ENCODE results near the gene IKZF3. TPM values are rescaled to one million over a fixed set of nuclear protein-coding genes. Genes with fewer than 3 reads are reported as not detected.
"Not testable (repeated sequence)": the region's sequence is repeated elsewhere in the genome, so short reads cannot be mapped to it uniquely, and the experiment has no call there.

Gene IKZF3
- polyA plus RNA-seq, 1 of the 3 experiments (the other 2 are of a cell fraction) = not detected

DNA sequence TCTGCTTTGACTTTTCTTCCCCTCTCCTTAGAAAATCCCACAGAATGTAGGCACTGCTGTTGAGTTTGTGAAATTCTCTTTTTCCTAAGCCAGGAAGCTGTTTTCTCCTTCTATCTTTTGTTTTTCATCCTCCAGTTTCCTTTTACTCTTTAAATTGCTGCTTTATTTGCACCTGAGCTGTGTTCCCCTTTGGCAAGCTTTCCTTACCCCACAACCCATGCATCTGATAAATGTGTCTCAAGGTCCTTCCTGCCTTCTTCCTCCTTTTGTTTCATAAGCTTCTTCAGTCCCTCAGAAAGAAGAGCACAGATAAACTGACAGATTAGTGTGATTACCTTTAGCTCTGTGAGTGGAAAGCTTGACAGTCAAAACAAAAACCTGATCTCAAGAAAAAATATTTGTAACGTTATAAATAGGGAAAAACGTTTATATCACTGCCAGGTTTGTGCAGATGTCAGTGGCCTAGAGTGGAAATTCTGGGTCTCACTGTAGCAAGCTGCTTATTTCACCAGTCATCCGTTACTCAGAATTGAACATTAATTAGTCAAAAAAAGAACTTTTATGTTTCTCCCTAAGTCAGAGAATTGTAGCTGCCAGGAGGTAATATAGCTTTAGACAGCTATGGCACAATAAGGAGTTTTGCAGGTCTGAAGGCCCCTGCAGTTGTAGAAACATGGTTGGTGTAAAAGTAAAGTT lies 30.7 kb upstream of the IKZF3 start:
- no peaks in the 10 kb centered on the region for H3K36me3 ChIP-seq (replicated peaks in 1 of 2; ENCODE audit: control insufficient read depth in 1 of 2, insufficient read depth in 2 of 2, low read length in 1 of 2)
- H4K20me1 ChIP-seq (ENCODE audit: insufficient read depth) = no peaks in the 10 kb centered on the region
- CTCF ChIA-PET = interaction anchor here (0.8 to 2.9 kb wide), 3 partner anchors 22 to 164 kb away, joined by 4 to 11 read pairs (median 4); partner anchors contain the start of genes MIEN1 and PSMD3
- POLR2A ChIA-PET = no interaction called here
- H3K9me3 ChIP-seq = no peaks in the 10 kb centered on the region
- TF ChIP-seq RXRA (IDR thresholded peaks at IDR 0.05; ENCODE audit: borderline replicate concordance, low read depth) = no peak
- no peaks in the 10 kb centered on the region for H3F3A ChIP-seq (replicated peaks; ENCODE audit: insufficient read depth)
- no peak overlapping the region for H3K9ac ChIP-seq
- H3K4me2 ChIP-seq = no peak overlapping the region
- H3K27me3 ChIP-seq (ENCODE audit: insufficient read depth) = peaks cover 46% of the 10 kb centered on the region; the same call in 1 of the 2 replicates
- H3K9me2 ChIP-seq = no peaks in the 10 kb centered on the region
- H3K4me3 ChIP-seq (ENCODE audit: low read depth in 2 of 2, low read length in 1 of 2) = no peak overlapping the region
- no peaks in the 10 kb centered on the region for H3K79me2 ChIP-seq (ENCODE audit: insufficient read depth)
- no peak for DNase-seq
- H3K4me1 ChIP-seq (ENCODE audit: control insufficient read depth in 1 of 2, insufficient read depth in 2 of 2, low read depth in 1 of 2, low read length in 1 of 2) = no peaks in the 10 kb centered on the region
- 9% methylated on average over 3 of the region's 3 CpGs for WGBS (ENCODE audit: low lambda C conversion rate)
- H2AFZ ChIP-seq (ENCODE audit: low read depth) = no peak overlapping the region
- no peak overlapping the region for H3K27ac ChIP-seq (ENCODE audit: low read depth in 2 of 2, low read length in 1 of 2)

DNA sequence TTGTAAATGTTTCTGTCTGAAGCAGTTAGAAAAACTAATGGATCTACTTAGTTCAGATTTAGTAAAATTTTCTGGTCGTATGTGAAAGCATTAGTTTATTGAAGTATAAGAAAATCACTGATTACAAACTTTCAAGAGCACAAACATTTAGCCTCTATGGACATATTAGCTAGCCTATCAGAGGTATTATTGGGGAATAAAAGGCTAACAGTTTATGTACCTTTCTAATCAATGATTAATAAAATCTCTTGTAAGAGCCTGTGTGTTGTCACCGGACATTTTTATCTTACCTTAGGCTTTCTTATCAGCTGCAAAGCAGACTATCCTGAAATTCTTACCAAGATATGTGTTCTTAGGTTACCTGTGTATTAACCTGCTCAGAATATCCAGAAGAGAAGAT lies 25.1 kb upstream of the IKZF3 start:
- WGBS (ENCODE audit: low lambda C conversion rate) = 3% methylated on average over 2 of the region's 2 CpGs

DNA sequence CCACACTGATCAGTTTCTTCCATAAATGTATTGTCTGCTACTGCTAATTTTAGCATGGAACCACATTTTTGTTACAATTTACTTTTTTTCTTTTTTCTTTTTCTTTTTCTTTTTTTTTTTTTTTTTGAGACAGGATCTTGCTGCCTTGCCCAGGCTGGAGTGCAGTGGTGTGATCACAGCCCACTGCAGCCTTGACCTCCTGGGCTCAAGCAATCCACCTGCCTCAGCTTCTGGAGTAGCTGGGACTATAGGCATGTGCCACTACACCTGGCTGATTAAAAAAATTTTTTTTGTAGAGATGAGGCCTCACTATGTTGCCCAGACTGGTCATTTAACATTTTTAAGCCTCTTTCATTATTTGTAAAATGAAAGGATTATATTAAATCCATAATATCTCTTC lies 23.0 kb upstream of the IKZF3 start:
- no peak overlapping the region for H3K9ac ChIP-seq
- DNase-seq = no peak
- no peak overlapping the region for H3K27ac ChIP-seq (ENCODE audit: low read depth in 2 of 2, low read length in 1 of 2)
- no peak overlapping the region for H2AFZ ChIP-seq (ENCODE audit: low read depth)
- no peaks in the 10 kb centered on the region for H4K20me1 ChIP-seq (ENCODE audit: insufficient read depth)
- ChIA-PET POLR2A (no interaction called here), CTCF (interaction anchor here (1.5 to 1.9 kb wide), 2 partner anchors 14 to 72 kb away, joined by 3 to 6 read pairs; no protein-coding TSS in a partner anchor)
- H3K4me1 ChIP-seq (ENCODE audit: control insufficient read depth in 1 of 2, insufficient read depth in 2 of 2, low read depth in 1 of 2, low read length in 1 of 2) = no peaks in the 10 kb centered on the region
- no peaks in the 10 kb centered on the region for H3K79me2 ChIP-seq (ENCODE audit: insufficient read depth)
- H3K9me3 ChIP-seq = no peaks in the 10 kb centered on the region
- peaks cover 61% of the 10 kb centered on the region; the same call in 1 of the 2 replicates for H3K27me3 ChIP-seq (ENCODE audit: insufficient read depth)
- no peak for TF ChIP-seq RXRA (IDR thresholded peaks at IDR 0.05; ENCODE audit: borderline replicate concordance, low read depth)
- TF ChIP-seq NRF1 (IDR thresholded peaks at IDR 0.05; ENCODE audit: low read depth, low read length) = no peak
- TF ChIP-seq POLR2AphosphoS5 (IDR thresholded peaks at IDR 0.05; ENCODE audit: low read depth, low read length) = no peak
- TF ChIP-seq, protein P1, sequence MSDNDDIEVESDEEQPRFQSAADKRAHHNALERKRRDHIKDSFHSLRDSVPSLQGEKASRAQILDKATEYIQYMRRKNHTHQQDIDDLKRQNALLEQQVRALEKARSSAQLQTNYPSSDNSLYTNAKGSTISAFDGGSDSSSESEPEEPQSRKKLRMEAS (IDR thresholded peaks at IDR 0.05; ENCODE audit: low read depth) = no peak
- TF ChIP-seq EZH2phosphoT487 (IDR thresholded peaks at IDR 0.05; ENCODE audit: borderline replicate concordance, low read depth) = no peak
- no peak for TF ChIP-seq ELF1 (IDR thresholded peaks at IDR 0.05)
- TF ChIP-seq MXI1 (IDR thresholded peaks at IDR 0.05; ENCODE audit: low read depth, low read length) = no peak
- no peak overlapping the region for H3K4me3 ChIP-seq (ENCODE audit: low read depth in 2 of 2, low read length in 1 of 2)
- H3K9me2 ChIP-seq = no peaks in the 10 kb centered on the region
- H3F3A ChIP-seq (replicated peaks; ENCODE audit: insufficient read depth) = no peaks in the 10 kb centered on the region
- H3K36me3 ChIP-seq (replicated peaks in 1 of 2; ENCODE audit: control insufficient read depth in 1 of 2, insufficient read depth in 2 of 2, low read length in 1 of 2) = no peaks in the 10 kb centered on the region
- no peak overlapping the region for H3K4me2 ChIP-seq

More for the DNA sequence above, 25.1 kb upstream of the IKZF3 start:
- Histone ChIP-seq H3K9me3 (no peaks in the 10 kb centered on the region), H3K79me2 (ENCODE audit: insufficient read depth) (no peaks in the 10 kb centered on the region), H3K4me2 (no peak overlapping the region), H3K9me2 (no peaks in the 10 kb centered on the region), H3F3A (replicated peaks; ENCODE audit: insufficient read depth) (no peaks in the 10 kb centered on the region), H3K27me3 (ENCODE audit: insufficient read depth) (peaks cover 69% of the 10 kb centered on the region; the same call in 1 of the 2 replicates), H3K9ac (no peak overlapping the region), H3K4me1 (ENCODE audit: control insufficient read depth in 1 of 2, insufficient read depth in 2 of 2, low read depth in 1 of 2, low read length in 1 of 2) (no peaks in the 10 kb centered on the region), H3K36me3 (replicated peaks in 1 of 2; ENCODE audit: control insufficient read depth in 1 of 2, insufficient read depth in 2 of 2, low read length in 1 of 2) (no peaks in the 10 kb centered on the region), H3K27ac (ENCODE audit: low read depth in 2 of 2, low read length in 1 of 2) (no peak overlapping the region), H3K4me3 (ENCODE audit: low read depth in 2 of 2, low read length in 1 of 2) (no peak overlapping the region), H2AFZ (ENCODE audit: low read depth) (no peak overlapping the region), H4K20me1 (ENCODE audit: insufficient read depth) (no peaks in the 10 kb centered on the region)
- no peak for TF ChIP-seq MXI1 (IDR thresholded peaks at IDR 0.05; ENCODE audit: low read depth, low read length)
- no peak for TF ChIP-seq GATA2 (CRISPR knock-in tag; IDR thresholded peaks at IDR 0.05)
- no peak for TF ChIP-seq FOSL2 (IDR thresholded peaks at IDR 0.05; ENCODE audit: borderline replicate concordance, low read depth)
- no peak for DNase-seq
- POLR2A ChIA-PET = no interaction called here
- CTCF ChIA-PET = interaction anchor here (0.6 kb wide), 1 partner anchor 189 kb away, joined by 3 read pairs; no protein-coding TSS in a partner anchor

DNA sequence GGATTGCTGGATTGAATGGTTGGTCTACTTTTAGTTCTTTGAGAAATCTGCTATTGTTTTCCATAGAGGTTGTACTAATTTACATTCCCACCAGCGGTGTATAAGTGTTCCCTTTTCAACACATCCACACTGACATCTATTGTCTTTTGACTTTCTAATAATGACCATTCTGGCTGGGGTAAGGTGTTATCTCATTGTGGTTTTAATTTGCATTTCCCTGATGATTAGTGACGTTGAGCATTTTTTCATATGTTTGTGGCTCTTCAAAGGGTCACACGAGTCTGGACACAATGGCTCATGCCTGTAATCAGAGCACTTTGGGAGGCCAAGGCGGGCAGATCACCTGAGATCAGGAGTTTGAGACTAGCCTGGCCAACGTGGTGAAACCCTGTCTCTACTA lies 22.0 kb upstream of the IKZF3 start:
- H3K9me3 ChIP-seq; H3F3A ChIP-seq (replicated peaks; ENCODE audit: insufficient read depth); DNase-seq; H3K27ac ChIP-seq (ENCODE audit: low read depth in 2 of 2, low read length in 1 of 2); H3K4me1 ChIP-seq (ENCODE audit: control insufficient read depth in 1 of 2, insufficient read depth in 2 of 2, low read depth in 1 of 2, low read length in 1 of 2); H3K79me2 ChIP-seq (ENCODE audit: insufficient read depth); H4K20me1 ChIP-seq (ENCODE audit: insufficient read depth); H3K9me2 ChIP-seq; H3K4me3 ChIP-seq (ENCODE audit: low read depth in 2 of 2, low read length in 1 of 2); H2AFZ ChIP-seq (ENCODE audit: low read depth); H3K4me2 ChIP-seq; H3K36me3 ChIP-seq (replicated peaks in 1 of 2; ENCODE audit: control insufficient read depth in 1 of 2, insufficient read depth in 2 of 2, low read length in 1 of 2); POLR2A ChIA-PET; H3K9ac ChIP-seq: not testable (repeated sequence)
- CTCF ChIA-PET = interaction anchor here (1.6 kb wide), 1 partner anchor 14 kb away, joined by 6 read pairs; no protein-coding TSS in a partner anchor
- H3K27me3 ChIP-seq (ENCODE audit: insufficient read depth) = peaks cover 60% of the 10 kb centered on the region; the same call in 1 of the 2 replicates
- 3% methylated on average over 5 of the region's 5 CpGs for WGBS (ENCODE audit: low lambda C conversion rate)

Measured in SK-N-SH (cell line).